C4-2B (cell line): Measurements from ENCODE around the gene ABO.

ENCODE experiments used
- ZFX ChIP-seq: fragments of 450-650 bp; IDR thresholded peaks from 2 replicates; pipeline ENCODE4 v1.6.1; 2017
- TF ChIP-seq, protein P1 (sequence below): fragments of 450-650 bp; conservative IDR thresholded peaks from 2 replicates; pipeline ENCODE4 v1.5.1; 2017; ENCODE audit warnings: mild to moderate bottlenecking

DNA sequence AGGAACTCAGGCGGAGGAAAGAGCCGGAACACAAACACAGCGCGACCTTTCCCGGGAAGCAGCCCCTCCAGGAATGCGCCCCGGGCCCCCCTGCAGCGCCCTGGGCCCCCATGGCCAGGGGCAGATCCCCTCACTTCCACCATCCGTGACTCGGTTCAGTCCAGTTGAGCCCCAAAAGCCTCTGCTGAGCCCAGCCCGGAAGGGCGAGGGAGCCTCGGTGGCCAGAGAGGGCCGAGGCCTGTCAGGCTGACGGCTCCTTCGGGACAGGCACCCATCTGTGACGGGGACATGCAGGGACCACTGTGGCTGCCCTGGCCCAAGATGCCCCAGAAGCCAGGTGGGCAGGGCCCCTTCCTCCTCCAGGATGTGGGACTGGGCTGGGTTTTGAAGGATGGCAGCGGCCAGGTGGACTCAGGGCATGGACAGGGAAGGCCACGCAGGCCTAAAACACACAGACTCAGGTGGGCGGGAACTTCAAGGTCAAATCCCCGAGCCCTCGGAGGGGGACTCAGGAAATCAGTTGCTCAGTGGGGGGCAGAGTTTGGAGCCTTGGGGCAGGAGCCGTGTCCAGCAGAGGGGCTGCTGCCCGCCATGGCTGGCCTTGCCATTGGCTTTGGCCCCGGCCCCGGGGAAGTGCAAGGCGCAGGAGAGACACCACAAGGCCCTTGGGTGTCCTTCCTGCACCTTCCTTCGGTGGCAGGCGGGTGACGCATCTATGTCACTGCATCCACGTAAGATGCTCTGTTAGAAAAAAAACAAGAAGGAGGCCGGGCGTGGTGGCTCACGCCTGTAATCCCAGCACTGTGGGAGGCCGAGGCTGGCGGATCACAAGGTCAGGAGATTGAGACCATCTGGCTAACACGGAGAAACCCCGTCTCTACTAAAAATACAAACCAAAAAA is 29.7 kb upstream of the ABO start:
- no peak for TF ChIP-seq ZFX
- TF ChIP-seq, protein P1, sequence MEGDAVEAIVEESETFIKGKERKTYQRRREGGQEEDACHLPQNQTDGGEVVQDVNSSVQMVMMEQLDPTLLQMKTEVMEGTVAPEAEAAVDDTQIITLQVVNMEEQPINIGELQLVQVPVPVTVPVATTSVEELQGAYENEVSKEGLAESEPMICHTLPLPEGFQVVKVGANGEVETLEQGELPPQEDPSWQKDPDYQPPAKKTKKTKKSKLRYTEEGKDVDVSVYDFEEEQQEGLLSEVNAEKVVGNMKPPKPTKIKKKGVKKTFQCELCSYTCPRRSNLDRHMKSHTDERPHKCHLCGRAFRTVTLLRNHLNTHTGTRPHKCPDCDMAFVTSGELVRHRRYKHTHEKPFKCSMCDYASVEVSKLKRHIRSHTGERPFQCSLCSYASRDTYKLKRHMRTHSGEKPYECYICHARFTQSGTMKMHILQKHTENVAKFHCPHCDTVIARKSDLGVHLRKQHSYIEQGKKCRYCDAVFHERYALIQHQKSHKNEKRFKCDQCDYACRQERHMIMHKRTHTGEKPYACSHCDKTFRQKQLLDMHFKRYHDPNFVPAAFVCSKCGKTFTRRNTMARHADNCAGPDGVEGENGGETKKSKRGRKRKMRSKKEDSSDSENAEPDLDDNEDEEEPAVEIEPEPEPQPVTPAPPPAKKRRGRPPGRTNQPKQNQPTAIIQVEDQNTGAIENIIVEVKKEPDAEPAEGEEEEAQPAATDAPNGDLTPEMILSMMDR = no peak
